Mucosa of rectum (tissue), 2 donors: ENCODE results near the gene MRNIP.
"Not testable (repeated sequence)": the region's sequence is repeated elsewhere in the genome, so short reads cannot be mapped to it uniquely, and the experiment has no call there.

Source experiments
- H3K27ac ChIP-seq, 2 donors: one replicate each; pipeline ENCODE4 v1.7.0; 2013; ENCODE audit warnings: inconsistent platforms in 2 of 2, low read depth in 2 of 2, low read length in 2 of 2
- H3K27me3 ChIP-seq, 2 donors: one replicate each; pipeline ENCODE4 v1.7.0; 2013; ENCODE audit warnings: low read length in 2 of 2; ENCODE audit not compliant: control insufficient read depth in 2 of 2, insufficient read depth in 2 of 2
- H3K36me3 ChIP-seq, 2 donors: one replicate each; pipeline ENCODE4 v1.7.0; 2013; ENCODE audit warnings: low read length in 2 of 2; ENCODE audit not compliant: control insufficient read depth in 2 of 2, insufficient read depth in 2 of 2
- H3K4me1 ChIP-seq, 2 donors: one replicate each; pipeline ENCODE4 v1.7.0; 2013; ENCODE audit warnings: low read length in 2 of 2, mild to moderate bottlenecking in 1 of 2; ENCODE audit not compliant: control insufficient read depth in 2 of 2, insufficient read depth in 2 of 2
- H3K4me3 ChIP-seq, 2 donors: one replicate each; pipeline ENCODE4 v1.7.0; 2013; ENCODE audit warnings: low read length in 2 of 2
- H3K9ac ChIP-seq, 2 donors: one replicate each; pipeline ENCODE4 v1.7.0; 2013; ENCODE audit warnings: low read length in 2 of 2, low read depth in 1 of 2, mild to moderate bottlenecking in 1 of 2
- H3K9me3 ChIP-seq, 2 donors: one replicate each; pipeline ENCODE4 v1.7.0; 2013; ENCODE audit warnings: low read length in 2 of 2; ENCODE audit not compliant: control insufficient read depth in 2 of 2
- donor health status: healthy.
- donor health status: Normal muscosa, but diverticular disease.

Gene MRNIP

DNA sequence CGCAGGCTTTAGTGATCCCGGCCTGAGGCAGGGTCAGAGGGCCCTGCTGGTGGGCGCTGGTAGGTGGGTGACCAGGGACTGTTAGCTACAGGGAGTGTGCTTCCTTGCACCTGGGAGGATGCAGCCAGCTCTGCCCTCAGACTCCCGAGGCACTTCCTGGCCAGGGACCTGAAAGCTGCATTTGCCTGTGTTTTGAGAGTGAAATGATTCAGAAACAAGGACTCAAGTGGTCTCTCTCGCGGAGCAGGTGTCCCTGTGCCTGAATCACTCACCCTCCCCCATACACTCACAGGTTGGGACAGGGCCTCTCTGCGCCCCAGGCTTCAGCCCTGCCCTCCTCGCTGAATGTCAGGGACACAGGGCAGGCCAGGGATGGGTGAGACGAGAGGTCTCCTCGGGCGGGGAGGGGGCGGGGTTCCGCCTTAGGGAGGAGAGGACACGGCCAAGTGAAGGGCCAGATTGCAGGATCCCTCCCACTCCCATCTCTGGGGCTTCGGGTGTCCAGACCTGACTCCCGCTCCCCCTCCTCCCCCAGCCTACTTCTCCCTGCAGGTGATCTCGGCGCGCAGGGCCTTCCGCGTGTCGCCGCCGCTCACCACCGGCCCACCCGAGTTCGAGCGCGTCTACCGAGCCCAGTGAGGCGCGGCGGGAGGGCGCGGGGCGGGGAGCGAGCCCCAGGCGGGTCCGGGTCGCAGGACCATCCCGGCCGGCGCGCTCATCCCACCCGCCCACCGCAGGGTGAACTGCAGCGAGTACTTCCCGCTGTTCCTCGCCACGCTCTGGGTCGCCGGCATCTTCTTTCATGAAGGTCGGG, 63.4 kb downstream of the MRNIP start:
- H3K36me3 ChIP-seq, result peaks cover 30 to 32% of the 10 kb centered on the region in 2 donors
- H3K9ac ChIP-seq, result peak overlapping the region; percentile 45 to 65
- peak overlapping the region; percentile 59 to 65 for H3K4me3 ChIP-seq
- no peaks in the 10 kb centered on the region for H3K27me3 ChIP-seq
- H3K9me3 ChIP-seq, result no peaks in the 10 kb centered on the region
- H3K4me1 ChIP-seq, result peaks cover 21 to 31% of the 10 kb centered on the region in 2 donors
- H3K27ac ChIP-seq, result peak overlapping the region; percentile 74 to 78

DNA sequence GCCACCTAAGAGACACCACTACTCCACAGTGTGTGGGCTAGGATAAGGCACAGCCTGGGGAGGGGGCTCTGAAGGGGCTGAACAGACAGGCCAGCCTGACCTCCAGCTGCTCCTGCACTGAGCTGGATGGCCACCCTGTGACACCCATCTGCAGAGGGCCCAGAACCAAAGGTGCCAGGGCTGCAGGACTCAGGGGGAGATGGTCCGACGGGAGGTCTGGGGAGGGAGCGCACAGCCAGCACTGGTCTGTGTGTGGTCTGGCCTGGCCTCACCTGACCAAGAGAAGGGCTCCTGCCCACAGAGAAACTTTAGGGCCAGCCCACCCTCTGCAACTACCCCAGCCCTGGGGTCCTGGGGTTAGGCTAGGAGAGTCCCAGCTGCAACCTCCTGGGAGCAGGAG, 64.0 kb downstream of the MRNIP start:
- H3K4me3 ChIP-seq, result peak overlapping the region in 1 of 2 donors; percentile 65
- H3K9ac ChIP-seq, result no peak overlapping the region
- no peak overlapping the region for H3K27ac ChIP-seq
- no peaks in the 10 kb centered on the region for H3K9me3 ChIP-seq
- no peaks in the 10 kb centered on the region for H3K27me3 ChIP-seq
- H3K36me3 ChIP-seq, result peaks cover 23 to 25% of the 10 kb centered on the region in 2 donors
- H3K4me1 ChIP-seq, result peaks cover 21 to 31% of the 10 kb centered on the region in 2 donors

DNA sequence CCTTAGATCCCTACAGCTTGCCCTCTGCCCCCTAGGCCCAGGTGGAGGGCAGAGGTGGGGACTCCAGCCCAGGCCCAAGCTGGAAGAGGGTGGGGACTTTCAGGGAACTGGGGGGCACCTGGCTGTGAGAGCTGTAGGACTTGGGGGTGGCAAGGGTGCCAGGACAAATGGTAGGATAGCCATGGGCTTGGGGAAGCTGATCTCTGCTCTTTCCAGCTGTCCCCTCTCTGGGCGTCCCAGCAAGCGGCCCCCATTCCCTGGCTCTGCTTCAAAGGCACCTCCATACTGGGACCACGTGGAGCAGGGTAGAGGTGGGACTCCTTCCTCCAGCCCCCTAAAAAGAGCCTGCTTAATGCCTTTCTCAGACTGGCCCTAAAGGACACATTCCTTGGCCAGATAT, 64.4 kb downstream of the MRNIP start:
- Histone ChIP-seq H3K9ac (peak overlapping the region in 1 of 2 donors; percentile 34), H3K9me3 (no peaks in the 10 kb centered on the region), H3K27me3 (no peaks in the 10 kb centered on the region), H3K4me3 (peak overlapping the region in 1 of 2 donors; percentile 37), H3K4me1 (peaks cover 21 to 31% of the 10 kb centered on the region in 2 donors), H3K36me3 (peaks cover 19 to 21% of the 10 kb centered on the region in 2 donors), H3K27ac (peak overlapping the region in 1 of 2 donors; percentile 46)

DNA sequence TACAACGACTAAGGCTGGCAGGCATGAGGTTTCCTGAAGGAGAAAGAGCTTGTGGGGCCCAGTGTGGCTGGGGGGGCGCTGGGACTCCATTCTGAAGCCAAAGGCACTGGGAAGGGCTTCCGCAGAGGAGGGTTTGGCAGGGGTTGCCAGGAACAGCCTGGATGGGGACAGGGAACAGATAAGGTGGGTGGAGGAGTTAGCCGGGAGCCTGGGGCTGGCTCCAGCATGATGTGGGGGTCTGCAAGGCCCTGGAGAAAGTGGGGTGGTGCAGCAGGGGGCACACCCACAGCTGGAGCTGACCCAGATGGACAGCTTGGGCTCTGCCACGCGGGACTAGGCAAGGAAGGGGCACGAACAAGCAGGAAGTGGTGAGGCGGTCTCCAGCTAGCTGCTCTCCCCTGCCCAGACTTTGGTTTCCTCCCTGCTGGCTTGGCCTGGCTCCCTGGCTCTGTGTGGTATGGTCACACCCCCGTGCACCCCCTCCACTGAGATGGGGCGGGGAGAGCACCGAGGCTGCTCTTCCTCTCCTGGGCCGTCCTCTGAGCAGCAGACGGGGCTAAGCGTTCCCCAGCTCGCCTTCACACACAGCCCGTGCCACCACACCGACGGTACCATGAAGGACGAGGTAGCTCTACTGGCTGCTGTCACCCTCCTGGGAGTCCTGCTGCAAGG, 65.0 kb downstream of the MRNIP start, which contains the start of gene LTC4S:
Gene LTC4S, plus strand, starts transcription at position 519 of the 672 bp plus-strand sequence. Its CDS starts 95 bp downstream, at position 614.
- H3K27me3 ChIP-seq, result no peaks in the 10 kb centered on the region
- peaks cover 21 to 31% of the 10 kb centered on the region in 2 donors for H3K4me1 ChIP-seq
- peak within 1 kb of the TSS; percentile 60 to 71 for H3K27ac ChIP-seq
- peak within 1 kb of the TSS in 1 of 2 donors; percentile 34 for H3K9ac ChIP-seq
- H3K4me3 ChIP-seq, result peak within 1 kb of the TSS; percentile 12 to 65
- no peaks in the 10 kb centered on the region for H3K9me3 ChIP-seq
- peaks cover 14 to 16% of the 10 kb centered on the region in 2 donors for H3K36me3 ChIP-seq

DNA sequence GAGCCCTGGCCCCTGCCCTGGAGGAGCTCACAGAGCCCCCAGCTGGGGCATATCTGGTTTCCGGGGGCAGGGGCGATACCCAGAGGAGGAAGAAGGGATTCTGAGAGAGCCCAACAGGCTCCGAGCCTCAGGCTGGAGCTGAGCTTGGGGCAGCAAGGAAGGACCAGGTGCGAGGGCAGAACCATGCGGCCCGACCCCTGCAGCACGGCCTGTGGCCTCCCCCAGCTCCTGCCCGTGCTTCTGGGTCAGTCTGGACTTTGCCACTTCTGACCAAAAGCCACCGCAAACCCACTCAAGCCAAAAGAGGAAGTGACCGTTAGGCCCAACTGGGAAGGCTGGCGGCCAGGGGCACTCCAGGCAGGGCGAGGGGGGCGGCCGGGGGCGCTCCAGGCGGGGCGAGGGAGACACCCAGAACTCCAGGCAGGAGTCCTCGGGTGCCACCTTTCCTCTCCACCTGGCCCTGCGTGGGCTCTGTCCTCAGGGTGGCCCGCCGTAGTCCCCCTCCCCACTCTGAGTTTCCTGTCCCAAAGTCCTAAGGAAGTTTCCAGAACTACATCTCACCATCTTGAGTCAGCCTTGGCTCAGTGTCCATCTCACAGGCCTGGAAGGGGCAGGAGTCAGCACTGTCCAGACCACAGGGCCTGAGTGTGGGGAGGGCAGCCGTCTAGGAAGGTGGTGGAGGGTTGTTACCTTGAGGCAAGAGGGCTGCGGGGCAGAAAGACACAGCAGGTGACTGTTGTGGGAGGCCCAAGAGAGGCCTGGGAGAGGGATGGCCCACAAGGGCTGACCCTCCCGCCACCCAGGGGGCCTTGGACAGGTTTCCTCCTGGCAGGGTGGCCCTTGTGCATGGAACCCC, 65.8 kb downstream of the MRNIP start:
- no peaks in the 10 kb centered on the region for H3K27me3 ChIP-seq
- H3K27ac ChIP-seq, result peak overlapping the region; percentile 60 to 71
- no peak overlapping the region for H3K9ac ChIP-seq
- peaks cover 6 to 9% of the 10 kb centered on the region in 2 donors for H3K36me3 ChIP-seq
- H3K4me1 ChIP-seq, result peaks cover 21 to 31% of the 10 kb centered on the region in 2 donors
- H3K9me3 ChIP-seq, result no peaks in the 10 kb centered on the region
- no peak overlapping the region for H3K4me3 ChIP-seq

DNA sequence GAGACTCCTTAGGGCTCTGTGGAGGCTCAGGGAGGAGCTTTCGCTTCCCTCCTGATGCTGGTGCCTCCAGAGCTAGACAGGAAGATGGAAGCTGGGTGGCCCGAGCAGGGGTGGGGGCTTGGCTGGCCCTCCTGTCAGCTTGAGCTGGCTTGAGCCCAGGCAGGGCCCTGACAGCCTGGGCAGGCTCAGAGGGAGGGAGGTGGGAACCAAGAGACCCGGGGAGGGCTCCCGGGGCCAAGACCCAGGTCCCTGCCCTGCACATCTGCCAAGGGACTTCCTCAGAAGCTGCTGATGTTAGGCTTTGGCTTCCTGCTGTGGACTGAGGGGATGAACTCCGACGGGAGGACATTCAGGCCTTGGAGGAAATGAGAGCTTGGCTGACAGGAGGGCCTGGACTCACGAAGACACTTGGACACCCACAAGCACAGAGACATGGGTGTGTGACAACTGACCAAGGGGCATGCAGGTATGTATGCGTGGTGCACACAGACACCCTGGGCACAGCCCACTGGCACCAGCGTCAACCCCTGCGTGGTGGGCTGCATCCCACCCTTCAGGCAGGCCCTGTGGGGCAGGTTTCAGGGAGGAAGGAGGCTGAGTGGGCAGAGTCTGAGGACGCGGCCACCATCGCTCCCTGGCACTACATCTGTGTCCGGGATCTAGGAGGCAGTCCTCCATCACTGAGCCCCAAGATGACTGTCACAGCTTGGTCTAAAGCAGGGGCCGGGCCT, 66.6 kb downstream of the MRNIP start:
- Histone ChIP-seq H3K4me3 (no peak overlapping the region), H3K4me1 (peaks cover 20 to 31% of the 10 kb centered on the region in 2 donors), H3K9me3 (no peaks in the 10 kb centered on the region), H3K9ac (no peak overlapping the region), H3K36me3 (peaks cover under 1 to 3% of the 10 kb centered on the region in 2 donors), H3K27me3 (no peaks in the 10 kb centered on the region), H3K27ac (peak overlapping the region; percentile 60 to 71)

DNA sequence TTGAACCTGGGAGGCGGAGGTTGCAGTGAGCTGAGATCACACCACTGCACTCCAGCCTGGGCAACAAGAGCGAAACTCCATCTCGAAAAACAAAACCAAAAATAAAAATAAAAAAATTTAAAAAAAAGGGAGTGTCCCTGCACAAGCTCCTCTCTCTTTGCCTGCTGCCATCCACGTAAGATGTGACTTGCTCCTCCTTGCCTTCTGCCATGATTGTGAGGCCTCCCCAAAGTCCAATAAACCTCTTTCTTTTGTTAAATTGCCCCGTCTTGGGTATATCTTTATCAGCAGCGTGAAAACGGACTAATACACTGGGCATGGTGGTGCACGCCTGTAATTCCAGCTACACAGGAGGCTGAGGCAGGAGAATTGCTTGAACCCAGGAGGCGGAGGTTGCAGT, 69.3 kb downstream of the MRNIP start:
- H3K27me3 ChIP-seq, H3K36me3 ChIP-seq, H3K27ac ChIP-seq, H3K9ac ChIP-seq, H3K9me3 ChIP-seq, H3K4me3 ChIP-seq: not testable (repeated sequence)
- peaks cover 4 to 16% of the 10 kb centered on the region in 2 donors for H3K4me1 ChIP-seq

DNA sequence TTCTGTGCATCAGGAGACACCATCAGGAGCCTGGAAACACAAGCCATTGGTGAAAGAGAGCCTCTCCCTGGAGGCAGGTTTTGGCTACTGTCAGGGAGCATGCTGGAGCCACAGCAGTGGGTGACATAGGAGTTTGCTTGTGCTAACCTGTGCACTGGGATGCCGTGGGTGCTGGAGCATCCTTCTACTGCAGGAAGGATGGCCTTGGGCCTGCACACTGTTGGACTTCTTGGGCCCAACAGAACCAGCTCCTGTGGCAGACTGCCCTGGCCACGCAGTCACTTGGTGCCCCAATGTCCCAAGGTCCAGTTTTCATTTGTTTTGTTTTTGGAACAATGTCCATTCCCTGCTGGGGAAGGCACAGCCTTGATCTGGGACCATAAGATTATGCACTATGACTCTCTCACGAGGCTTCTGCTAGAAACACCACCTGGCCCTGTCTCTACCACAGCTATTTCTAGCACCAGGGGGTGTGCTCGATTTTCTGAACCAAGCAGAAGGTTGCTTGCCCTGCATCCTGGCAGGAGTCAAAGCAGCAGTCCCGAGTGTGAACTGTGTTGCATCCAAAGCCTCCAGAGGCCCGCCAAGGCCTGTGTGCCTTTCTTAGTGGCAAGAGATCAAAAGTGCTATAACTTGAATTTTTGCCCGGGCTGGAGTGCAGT, 70.3 kb downstream of the MRNIP start:
- H3K36me3 ChIP-seq, result no peaks in the 10 kb centered on the region
- H3K27me3 ChIP-seq, result no peaks in the 10 kb centered on the region
- no peaks in the 10 kb centered on the region for H3K9me3 ChIP-seq
- H3K4me3 ChIP-seq, result no peak overlapping the region
- H3K27ac ChIP-seq, result no peak overlapping the region
- H3K4me1 ChIP-seq, result peaks cover 0 to 9% of the 10 kb centered on the region in 2 donors
- no peak overlapping the region for H3K9ac ChIP-seq
